Measurements from ENCODE around the gene TMEM45B. TPM values are rescaled to one million over a fixed set of nuclear protein-coding genes. Genes with fewer than 3 reads are reported as not detected.
"Not testable (repeated sequence)": the region's sequence is repeated elsewhere in the genome, so short reads cannot be mapped to it uniquely, and the experiment has no call there.

The TMEM45B gene
- total and polyA plus RNA-seq, 2 of the 13 experiments (the other 11 are each of a cell fraction or from before 2014, with no cell fraction given) = 29.1 to 181 TPM

GRCh38 chr11:129829497-129829896, 13.8 kb downstream of the TMEM45B start:
- H4K20me1 ChIP-seq (ENCODE audit: insufficient read depth, low read length); CTCF ChIA-PET (ENCODE audit: low intra/inter-chr PET ratio, low total read pairs); H3K9me3 ChIP-seq (ENCODE audit: low read length); POLR2A ChIA-PET; H3K36me3 ChIP-seq (replicated peaks in 1 of 2; ENCODE audit: control insufficient read depth in 1 of 2, insufficient read depth in 2 of 2, low read length in 2 of 2); in situ Hi-C loops (cut with HindIII; ENCODE audit: extremely low pct_ligation_motif_present, low pct_unique_long_range_greater_than_20kb); H3K27me3 ChIP-seq (ENCODE audit: control insufficient read depth in 1 of 2, insufficient read depth in 2 of 2, low read length in 2 of 2); H2AFZ ChIP-seq (ENCODE audit: low read length); BruUV-seq (replicated peaks); H3K4me3 ChIP-seq (replicated peaks in 1 of 3; ENCODE audit: insufficient read depth in 1 of 3, low read depth in 2 of 3, low read length in 3 of 3): not testable (repeated sequence)
- peak; percentile 29 for DNase-seq (ENCODE audit: low spot score)
- peak; percentile 15; the same call in 1 of the 2 replicates for TF ChIP-seq MED1 (CRISPR knock-in tag; IDR thresholded peaks at IDR 0.05)
- TF ChIP-seq SAP130 (CRISPR knock-in tag; IDR thresholded peaks at IDR 0.05; ENCODE audit: low read depth) = peak; percentile 45; the same call in 1 of the 2 replicates
- TF ChIP-seq FOSL2 (CRISPR knock-in tag; IDR thresholded peaks at IDR 0.05) = 0 out of 2 replicates have a peak, but pooled peaks have one; percentile 14
- TF ChIP-seq, protein P1, sequence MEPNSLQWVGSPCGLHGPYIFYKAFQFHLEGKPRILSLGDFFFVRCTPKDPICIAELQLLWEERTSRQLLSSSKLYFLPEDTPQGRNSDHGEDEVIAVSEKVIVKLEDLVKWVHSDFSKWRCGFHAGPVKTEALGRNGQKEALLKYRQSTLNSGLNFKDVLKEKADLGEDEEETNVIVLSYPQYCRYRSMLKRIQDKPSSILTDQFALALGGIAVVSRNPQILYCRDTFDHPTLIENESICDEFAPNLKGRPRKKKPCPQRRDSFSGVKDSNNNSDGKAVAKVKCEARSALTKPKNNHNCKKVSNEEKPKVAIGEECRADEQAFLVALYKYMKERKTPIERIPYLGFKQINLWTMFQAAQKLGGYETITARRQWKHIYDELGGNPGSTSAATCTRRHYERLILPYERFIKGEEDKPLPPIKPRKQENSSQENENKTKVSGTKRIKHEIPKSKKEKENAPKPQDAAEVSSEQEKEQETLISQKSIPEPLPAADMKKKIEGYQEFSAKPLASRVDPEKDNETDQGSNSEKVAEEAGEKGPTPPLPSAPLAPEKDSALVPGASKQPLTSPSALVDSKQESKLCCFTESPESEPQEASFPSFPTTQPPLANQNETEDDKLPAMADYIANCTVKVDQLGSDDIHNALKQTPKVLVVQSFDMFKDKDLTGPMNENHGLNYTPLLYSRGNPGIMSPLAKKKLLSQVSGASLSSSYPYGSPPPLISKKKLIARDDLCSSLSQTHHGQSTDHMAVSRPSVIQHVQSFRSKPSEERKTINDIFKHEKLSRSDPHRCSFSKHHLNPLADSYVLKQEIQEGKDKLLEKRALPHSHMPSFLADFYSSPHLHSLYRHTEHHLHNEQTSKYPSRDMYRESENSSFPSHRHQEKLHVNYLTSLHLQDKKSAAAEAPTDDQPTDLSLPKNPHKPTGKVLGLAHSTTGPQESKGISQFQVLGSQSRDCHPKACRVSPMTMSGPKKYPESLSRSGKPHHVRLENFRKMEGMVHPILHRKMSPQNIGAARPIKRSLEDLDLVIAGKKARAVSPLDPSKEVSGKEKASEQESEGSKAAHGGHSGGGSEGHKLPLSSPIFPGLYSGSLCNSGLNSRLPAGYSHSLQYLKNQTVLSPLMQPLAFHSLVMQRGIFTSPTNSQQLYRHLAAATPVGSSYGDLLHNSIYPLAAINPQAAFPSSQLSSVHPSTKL (CRISPR knock-in tag; IDR thresholded peaks at IDR 0.05) = peak; percentile 26; the same call in 1 of the 2 replicates
- TF ChIP-seq ELF3 (CRISPR knock-in tag; IDR thresholded peaks at IDR 0.05) = peak; percentile 41
- TF ChIP-seq ETV5 (CRISPR knock-in tag; IDR thresholded peaks at IDR 0.05; ENCODE audit: borderline replicate concordance) = peak; percentile 11; the same call in 1 of the 2 replicates
- peaks cover 34% of the 10 kb centered on the region for H3K79me2 ChIP-seq (ENCODE audit: insufficient read depth, low read length)
- H3K4me2 ChIP-seq (ENCODE audit: low read depth, low read length) = peak overlapping the region; percentile 52; the same call in 1 of the 2 replicates
- peak; percentile 4 for FAIRE-seq
- 0 out of 2 replicates have a peak overlapping the region, but pooled peaks have one; percentile 28 for H3K9ac ChIP-seq (ENCODE audit: insufficient read depth, low read depth, low read length)
- intact Hi-C loops (cut with micrococcal nuclease; ENCODE audit: unreplicated experiment) = loop anchor here (5.0 kb wide), 1 partner anchor 42 kb away; no protein-coding TSS in a partner anchor
- ATAC-seq = peak; percentile 67
- peaks cover 58% of the 10 kb centered on the region for H3K4me1 ChIP-seq (ENCODE audit: insufficient read depth, low read length)
- peak overlapping the region; percentile 87 for H3K27ac ChIP-seq (ENCODE audit: extremely low read length, insufficient read depth, low read length)

GRCh38 chr11:129831227-129831626, 15.6 kb downstream of the TMEM45B start:
- H3K27me3 ChIP-seq (ENCODE audit: control insufficient read depth in 1 of 2, insufficient read depth in 2 of 2, low read length in 2 of 2); BruUV-seq (replicated peaks); H3K9ac ChIP-seq (ENCODE audit: insufficient read depth, low read depth, low read length); H4K20me1 ChIP-seq (ENCODE audit: insufficient read depth, low read length); intact Hi-C loops (cut with micrococcal nuclease; ENCODE audit: unreplicated experiment); CTCF ChIA-PET (ENCODE audit: low intra/inter-chr PET ratio, low total read pairs); H3K9me3 ChIP-seq (ENCODE audit: low read length); H3K4me2 ChIP-seq (ENCODE audit: low read depth, low read length); H2AFZ ChIP-seq (ENCODE audit: low read length); in situ Hi-C loops (cut with HindIII; ENCODE audit: extremely low pct_ligation_motif_present, low pct_unique_long_range_greater_than_20kb); ATAC-seq; H3K4me3 ChIP-seq (replicated peaks in 1 of 3; ENCODE audit: insufficient read depth in 1 of 3, low read depth in 2 of 3, low read length in 3 of 3); POLR2A ChIA-PET; DNase-seq (ENCODE audit: low spot score); H3K27ac ChIP-seq (ENCODE audit: extremely low read length, insufficient read depth, low read length); H3K36me3 ChIP-seq (replicated peaks in 1 of 2; ENCODE audit: control insufficient read depth in 1 of 2, insufficient read depth in 2 of 2, low read length in 2 of 2); FAIRE-seq: not testable (repeated sequence)
- 92% methylated on average over 4 of the region's 4 CpGs for WGBS (ENCODE audit: low lambda C conversion rate)
- peaks cover 18% of the 10 kb centered on the region for H3K79me2 ChIP-seq (ENCODE audit: insufficient read depth, low read length)
- H3K4me1 ChIP-seq (ENCODE audit: insufficient read depth, low read length) = peaks cover 40% of the 10 kb centered on the region

GRCh38 chr11:129833260-129833659, 17.6 kb downstream of the TMEM45B start:
- intact Hi-C loops (cut with micrococcal nuclease; ENCODE audit: unreplicated experiment); POLR2A ChIA-PET: not testable (repeated sequence)
- peaks cover 22% of the 10 kb centered on the region for H3K4me1 ChIP-seq (ENCODE audit: insufficient read depth, low read length)

More at GRCh38 chr11:129833260-129833659, 17.6 kb downstream of the TMEM45B start:
- FAIRE-seq; ATAC-seq; DNase-seq (ENCODE audit: low spot score); H3K4me3 ChIP-seq (replicated peaks in 1 of 3; ENCODE audit: insufficient read depth in 1 of 3, low read depth in 2 of 3, low read length in 3 of 3); H4K20me1 ChIP-seq (ENCODE audit: insufficient read depth, low read length); H3K27me3 ChIP-seq (ENCODE audit: control insufficient read depth in 1 of 2, insufficient read depth in 2 of 2, low read length in 2 of 2); in situ Hi-C loops (cut with HindIII; ENCODE audit: extremely low pct_ligation_motif_present, low pct_unique_long_range_greater_than_20kb); H2AFZ ChIP-seq (ENCODE audit: low read length); H3K27ac ChIP-seq (ENCODE audit: extremely low read length, insufficient read depth, low read length); H3K36me3 ChIP-seq (replicated peaks in 1 of 2; ENCODE audit: control insufficient read depth in 1 of 2, insufficient read depth in 2 of 2, low read length in 2 of 2); H3K9ac ChIP-seq (ENCODE audit: insufficient read depth, low read depth, low read length); H3K4me2 ChIP-seq (ENCODE audit: low read depth, low read length); BruUV-seq (replicated peaks); H3K9me3 ChIP-seq (ENCODE audit: low read length); CTCF ChIA-PET (ENCODE audit: low intra/inter-chr PET ratio, low total read pairs): not testable (repeated sequence)
- peaks cover 11% of the 10 kb centered on the region for H3K79me2 ChIP-seq (ENCODE audit: insufficient read depth, low read length)
- 98% methylated on average over 6 of the region's 6 CpGs for WGBS (ENCODE audit: low lambda C conversion rate)
